Neural cell (in vitro differentiated cells): ENCODE data around the gene CDIP1. TPM values are rescaled to one million over a fixed set of nuclear protein-coding genes. Genes with fewer than 3 reads are reported as not detected.

Experiments used
- H2AFZ ChIP-seq: fragments of 200-600, 300-800 bp; sonication (generic), shearing (Covaris generic); 2 replicates; pipeline ENCODE4 v1.6.0; 2014; ENCODE audit warnings: low read depth, mild to moderate bottlenecking, antibody characterized with exemption, low read length, moderate library complexity
- H3F3A ChIP-seq: fragments of 200-600 bp; shearing (Covaris generic); 2 replicates; pipeline ENCODE4 v1.6.1; 2016; ENCODE audit warnings: mild to moderate bottlenecking, moderate library complexity, mixed read lengths, antibody characterized with exemption, low read length; ENCODE audit not compliant: insufficient read depth, poor library complexity, severe bottlenecking
- H3K27ac ChIP-seq: fragments of 200-600, 300-800 bp; sonication (generic), shearing (Covaris generic); 2 replicates; pipeline ENCODE4 v1.5.1; 2014; ENCODE audit warnings: mild to moderate bottlenecking, low read length, moderate library complexity
- H3K27me3 ChIP-seq: fragments of 300-800, 200-600 bp; sonication (generic), shearing (Covaris generic); 2 replicates; pipeline ENCODE4 v1.6.0; 2014; ENCODE audit warnings: mild to moderate bottlenecking, low read depth, low read length, moderate library complexity; ENCODE audit not compliant: insufficient read depth
- H3K36me3 ChIP-seq: fragments of 300-800, 200-600 bp; sonication (generic), shearing (Covaris generic); 2 replicates; pipeline ENCODE4 v1.5.1; 2014; ENCODE audit warnings: mild to moderate bottlenecking, antibody characterized with exemption, low read length, moderate library complexity; ENCODE audit not compliant: insufficient read depth
- H3K4me2 ChIP-seq: fragments of 300-800, 200-600 bp; sonication (generic), shearing (Covaris generic); 2 replicates; pipeline ENCODE4 v1.6.0; 2014; ENCODE audit warnings: mild to moderate bottlenecking, low read length
- H3K4me3 ChIP-seq: fragments of 300-800, 200-600 bp; sonication (generic), shearing (Covaris generic); 2 replicates; pipeline ENCODE4 v1.5.1; 2014; ENCODE audit warnings: mild to moderate bottlenecking, low read length, moderate library complexity
- H3K79me2 ChIP-seq: fragments of 200-600 bp; shearing (Covaris generic); replicated peaks from 2 replicates; pipeline ENCODE4 v1.6.0; 2014; ENCODE audit warnings: mild to moderate bottlenecking, low read length, moderate library complexity; ENCODE audit not compliant: insufficient read depth
- H3K9ac ChIP-seq: fragments of 300-800, 200-600 bp; sonication (generic), shearing (Covaris generic); 2 replicates; pipeline ENCODE4 v1.6.1; 2016; ENCODE audit warnings: mild to moderate bottlenecking, low read length, mixed read lengths
- H3K9me2 ChIP-seq: fragments of 200-600 bp; shearing (Covaris generic); 2 replicates; pipeline ENCODE4 v1.6.1; 2016; ENCODE audit warnings: mild to moderate bottlenecking, low read length, mixed read lengths; ENCODE audit not compliant: insufficient read depth
- H3K9me3 ChIP-seq: fragments of 200-600, 300-800 bp; sonication (generic), shearing (Covaris generic); 2 replicates; pipeline ENCODE4 v1.6.1; 2016; ENCODE audit warnings: mild to moderate bottlenecking, mixed run types, low read length, moderate library complexity, mixed read lengths
- H4K20me1 ChIP-seq: fragments of 200-600 bp; shearing (Covaris generic); 2 replicates; pipeline ENCODE4 v1.6.1; 2016; ENCODE audit warnings: mild to moderate bottlenecking, mixed run types; ENCODE audit not compliant: insufficient read depth
- EP300 ChIP-seq: fragments of 450-650 bp; conservative IDR thresholded peaks from 2 replicates; pipeline ENCODE4 v1.6.1; 2014; ENCODE audit warnings: antibody characterized with exemption, mild to moderate bottlenecking, moderate library complexity; ENCODE audit not compliant: poor library complexity, severe bottlenecking
- EZH2 ChIP-seq: fragments of 200-600, 300-800 bp; shearing (Covaris generic), sonication (generic); IDR thresholded peaks from 2 replicates; pipeline ENCODE4 v1.6.1; 2014; ENCODE audit warnings: antibody characterized with exemption, low read length, borderline replicate concordance, mild to moderate bottlenecking; ENCODE audit not compliant: insufficient read depth, poor library complexity, severe bottlenecking
- MXI1 ChIP-seq: fragments of 450-650 bp; conservative IDR thresholded peaks from 2 replicates; pipeline ENCODE4 v1.6.1; 2014; ENCODE audit warnings: antibody characterized with exemption, mild to moderate bottlenecking; ENCODE audit not compliant: poor library complexity, severe bottlenecking
- POLR2AphosphoS5 ChIP-seq: IDR thresholded peaks from 2 replicates; pipeline ENCODE4 v1.6.1; 2012
- RAD21 ChIP-seq: fragments of 450-650 bp; conservative IDR thresholded peaks from 2 replicates; pipeline ENCODE4 v1.6.1; 2014; ENCODE audit warnings: antibody characterized with exemption, mild to moderate bottlenecking, moderate library complexity
- SMC3 ChIP-seq: fragments of 450-650 bp; conservative IDR thresholded peaks from 2 replicates; pipeline ENCODE4 v1.6.1; 2014; ENCODE audit warnings: antibody characterized with exemption, mild to moderate bottlenecking, moderate library complexity; ENCODE audit not compliant: poor library complexity
- TAF1 ChIP-seq: IDR thresholded peaks from 2 replicates; pipeline ENCODE4 v1.6.1; 2012; ENCODE audit warnings: low read depth
- polyA plus RNA-seq: library from polyadenylated mRNA; depleted of rRNA; stranded (reverse); fragments of >200 nt; gene quantifications from 2 replicates; pipeline ENCODE4 v1.2.3, GENCODE V29; 2014
- TF ChIP-seq, protein P1 (sequence below): IDR thresholded peaks from 2 replicates; pipeline ENCODE4 v1.6.1; 2012; ENCODE audit warnings: borderline replicate concordance
- TF ChIP-seq, protein P2 (sequence below): fragments of 450-650 bp; IDR thresholded peaks from 2 replicates; pipeline ENCODE4 v1.5.1; 2014; ENCODE audit warnings: antibody characterized with exemption, mild to moderate bottlenecking, moderate library complexity; ENCODE audit not compliant: poor library complexity, severe bottlenecking

The CDIP1 gene
- polyA plus RNA-seq, 1 donor from 2014 or later = 16.4 TPM

DNA sequence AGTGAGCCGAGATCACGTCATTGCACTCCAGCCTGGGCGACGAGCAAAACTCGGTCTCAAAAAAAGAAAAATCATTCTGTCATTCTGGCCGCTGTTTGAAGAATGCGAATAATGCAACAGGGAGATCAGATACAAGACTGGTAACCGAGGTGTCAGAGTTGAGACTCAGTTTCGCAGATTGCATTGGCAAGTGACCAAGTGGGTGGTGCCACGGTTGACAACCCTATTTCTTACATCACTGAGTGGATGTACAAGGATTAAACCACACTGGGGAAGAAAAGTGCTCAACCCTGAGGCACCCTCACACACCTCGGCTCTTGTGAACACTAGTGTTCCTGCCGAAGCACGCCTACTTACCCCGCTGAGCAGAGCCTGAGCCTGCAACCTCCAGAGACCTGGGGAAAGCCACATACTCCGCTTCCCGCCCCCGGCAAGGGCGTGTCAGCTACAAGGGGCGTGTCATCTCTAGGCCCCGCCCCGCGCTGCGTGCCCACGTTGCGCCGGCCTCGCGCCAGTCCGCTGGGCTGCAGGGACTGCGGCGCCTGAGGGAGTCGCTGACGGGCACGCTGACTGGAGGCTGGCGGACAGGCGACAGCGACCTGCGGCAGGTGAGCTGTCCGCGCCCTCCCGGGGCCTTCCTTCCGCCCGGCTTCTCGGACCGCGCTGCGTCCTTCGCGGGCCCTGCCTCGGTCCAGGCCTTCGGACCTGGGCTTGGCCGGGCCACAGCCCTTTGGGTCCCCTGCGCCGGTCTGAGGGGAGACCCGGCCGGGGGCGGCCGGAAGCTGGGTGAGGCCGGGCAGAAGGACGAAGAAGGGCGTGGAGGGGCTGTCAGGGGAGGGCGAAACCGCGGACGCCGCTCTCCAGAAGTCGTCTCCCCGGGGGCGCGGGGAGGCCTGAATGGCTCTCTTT, 62.4 kb downstream of the CDIP1 start, which contains the start of gene HMOX2:
Gene HMOX2 (plus strand): TSS at position 519 of the 909 bp plus-strand sequence. CDS start 29,127 bp downstream, outside the sequence.
- no peaks in the 10 kb centered on the region for H4K20me1 ChIP-seq
- peak within 1 kb of the TSS; percentile 76 for H2AFZ ChIP-seq
- peak within 1 kb of the TSS; percentile 99 for H3K4me3 ChIP-seq
- TF ChIP-seq EP300 = peak; percentile 38
- TF ChIP-seq EZH2 = no peak
- peak; percentile 85 for TF ChIP-seq POLR2AphosphoS5
- no peak for TF ChIP-seq RAD21
- TF ChIP-seq, protein P1, sequence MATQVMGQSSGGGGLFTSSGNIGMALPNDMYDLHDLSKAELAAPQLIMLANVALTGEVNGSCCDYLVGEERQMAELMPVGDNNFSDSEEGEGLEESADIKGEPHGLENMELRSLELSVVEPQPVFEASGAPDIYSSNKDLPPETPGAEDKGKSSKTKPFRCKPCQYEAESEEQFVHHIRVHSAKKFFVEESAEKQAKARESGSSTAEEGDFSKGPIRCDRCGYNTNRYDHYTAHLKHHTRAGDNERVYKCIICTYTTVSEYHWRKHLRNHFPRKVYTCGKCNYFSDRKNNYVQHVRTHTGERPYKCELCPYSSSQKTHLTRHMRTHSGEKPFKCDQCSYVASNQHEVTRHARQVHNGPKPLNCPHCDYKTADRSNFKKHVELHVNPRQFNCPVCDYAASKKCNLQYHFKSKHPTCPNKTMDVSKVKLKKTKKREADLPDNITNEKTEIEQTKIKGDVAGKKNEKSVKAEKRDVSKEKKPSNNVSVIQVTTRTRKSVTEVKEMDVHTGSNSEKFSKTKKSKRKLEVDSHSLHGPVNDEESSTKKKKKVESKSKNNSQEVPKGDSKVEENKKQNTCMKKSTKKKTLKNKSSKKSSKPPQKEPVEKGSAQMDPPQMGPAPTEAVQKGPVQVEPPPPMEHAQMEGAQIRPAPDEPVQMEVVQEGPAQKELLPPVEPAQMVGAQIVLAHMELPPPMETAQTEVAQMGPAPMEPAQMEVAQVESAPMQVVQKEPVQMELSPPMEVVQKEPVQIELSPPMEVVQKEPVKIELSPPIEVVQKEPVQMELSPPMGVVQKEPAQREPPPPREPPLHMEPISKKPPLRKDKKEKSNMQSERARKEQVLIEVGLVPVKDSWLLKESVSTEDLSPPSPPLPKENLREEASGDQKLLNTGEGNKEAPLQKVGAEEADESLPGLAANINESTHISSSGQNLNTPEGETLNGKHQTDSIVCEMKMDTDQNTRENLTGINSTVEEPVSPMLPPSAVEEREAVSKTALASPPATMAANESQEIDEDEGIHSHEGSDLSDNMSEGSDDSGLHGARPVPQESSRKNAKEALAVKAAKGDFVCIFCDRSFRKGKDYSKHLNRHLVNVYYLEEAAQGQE = peak; percentile 41
- TF ChIP-seq, protein P2, sequence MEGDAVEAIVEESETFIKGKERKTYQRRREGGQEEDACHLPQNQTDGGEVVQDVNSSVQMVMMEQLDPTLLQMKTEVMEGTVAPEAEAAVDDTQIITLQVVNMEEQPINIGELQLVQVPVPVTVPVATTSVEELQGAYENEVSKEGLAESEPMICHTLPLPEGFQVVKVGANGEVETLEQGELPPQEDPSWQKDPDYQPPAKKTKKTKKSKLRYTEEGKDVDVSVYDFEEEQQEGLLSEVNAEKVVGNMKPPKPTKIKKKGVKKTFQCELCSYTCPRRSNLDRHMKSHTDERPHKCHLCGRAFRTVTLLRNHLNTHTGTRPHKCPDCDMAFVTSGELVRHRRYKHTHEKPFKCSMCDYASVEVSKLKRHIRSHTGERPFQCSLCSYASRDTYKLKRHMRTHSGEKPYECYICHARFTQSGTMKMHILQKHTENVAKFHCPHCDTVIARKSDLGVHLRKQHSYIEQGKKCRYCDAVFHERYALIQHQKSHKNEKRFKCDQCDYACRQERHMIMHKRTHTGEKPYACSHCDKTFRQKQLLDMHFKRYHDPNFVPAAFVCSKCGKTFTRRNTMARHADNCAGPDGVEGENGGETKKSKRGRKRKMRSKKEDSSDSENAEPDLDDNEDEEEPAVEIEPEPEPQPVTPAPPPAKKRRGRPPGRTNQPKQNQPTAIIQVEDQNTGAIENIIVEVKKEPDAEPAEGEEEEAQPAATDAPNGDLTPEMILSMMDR = peak; percentile 82
- TF ChIP-seq TAF1 = no peak
- TF ChIP-seq MXI1 = peak; percentile 80
- peaks cover 8% of the 10 kb centered on the region for H3K27me3 ChIP-seq
- no peaks in the 10 kb centered on the region for H3K36me3 ChIP-seq
- peaks cover 3% of the 10 kb centered on the region for H3K79me2 ChIP-seq
- H3K27ac ChIP-seq = peak within 1 kb of the TSS; percentile 44
- peak within 1 kb of the TSS; percentile 76 for H3K4me2 ChIP-seq
- no peaks in the 10 kb centered on the region for H3K9me3 ChIP-seq
- H3K9me2 ChIP-seq = no peaks in the 10 kb centered on the region
- H3K9ac ChIP-seq = peak within 1 kb of the TSS; percentile 82
- no peaks in the 10 kb centered on the region for H3F3A ChIP-seq

DNA sequence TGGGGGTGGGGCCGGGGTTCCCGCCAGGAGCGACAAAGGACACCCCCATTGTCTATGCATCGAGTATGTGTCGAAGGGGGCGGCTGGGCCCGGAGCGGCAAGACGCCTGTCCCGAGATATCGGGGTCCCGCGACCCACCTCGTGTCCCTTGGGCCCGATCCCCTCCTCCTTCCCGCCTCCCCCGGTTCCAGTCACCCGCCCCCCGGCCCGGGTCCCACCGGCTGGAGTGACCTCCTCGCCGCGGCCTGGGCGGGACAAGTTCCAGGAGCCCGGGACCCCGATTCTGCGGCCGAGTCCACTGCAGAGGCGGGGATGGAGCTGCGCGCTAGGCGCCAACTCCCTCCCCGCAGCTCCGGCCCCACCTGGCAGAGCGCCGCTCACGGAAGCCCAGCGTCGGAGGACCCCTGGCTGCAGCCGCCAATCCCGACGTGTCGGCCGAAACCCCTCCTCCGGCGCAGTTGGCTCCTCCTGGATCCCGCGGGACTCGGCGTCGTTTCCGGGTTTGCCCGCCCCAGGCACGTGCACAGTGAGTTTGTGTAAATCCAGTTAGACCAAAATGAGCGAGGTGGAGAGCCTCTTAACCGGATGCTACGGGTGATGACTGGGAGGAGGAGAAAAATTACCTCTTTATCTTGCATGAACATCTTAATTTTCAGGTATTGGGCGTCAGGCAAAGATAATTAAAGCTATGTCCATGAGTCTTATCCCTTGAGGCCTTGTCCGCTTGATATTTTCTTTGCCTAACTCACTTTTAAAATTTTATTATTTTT, 64.2 kb downstream of the CDIP1 start, which contains the start of gene NMRAL1:
Gene NMRAL1 (minus strand): TSS at position 434 of the 770 bp plus-strand sequence. CDS start 493 bp downstream, outside the sequence.
- peak within 1 kb of the TSS; percentile 48 for H3K9ac ChIP-seq
- TF ChIP-seq MXI1 (peak; percentile 13), TAF1 (no peak), SMC3 (no peak), POLR2AphosphoS5 (peak; percentile 23)
- no peaks in the 10 kb centered on the region for H3F3A ChIP-seq
- H3K4me3 ChIP-seq = peak within 1 kb of the TSS; percentile 62
- H3K79me2 ChIP-seq = peaks cover 3% of the 10 kb centered on the region
- H2AFZ ChIP-seq = no peak within 1 kb of the TSS
- no peak within 1 kb of the TSS for H3K27ac ChIP-seq
- H3K36me3 ChIP-seq = no peaks in the 10 kb centered on the region
- no peaks in the 10 kb centered on the region for H3K9me3 ChIP-seq
- H4K20me1 ChIP-seq = no peaks in the 10 kb centered on the region
- H3K4me2 ChIP-seq = no peak within 1 kb of the TSS
- no peaks in the 10 kb centered on the region for H3K9me2 ChIP-seq
- H3K27me3 ChIP-seq = peaks cover 8% of the 10 kb centered on the region
